WTC11 (cell line): ENCODE data around the gene RFX7.

ENCODE experiments used
- MYBL2 ChIP-seq: sonication (generic); formaldehyde crosslinking; IDR thresholded peaks from 2 replicates; pipeline ENCODE4 v1.8.1; 2023; ENCODE audit warnings: mild to moderate bottlenecking, moderate library complexity, missing genetic modification reagents
- ZNF138 ChIP-seq: sonication (generic); formaldehyde crosslinking; conservative IDR thresholded peaks from 2 replicates; pipeline ENCODE4 v1.8.1; 2022; ENCODE audit warnings: mild to moderate bottlenecking, moderate library complexity, missing genetic modification reagents
- ZNF263 ChIP-seq: sonication (generic); formaldehyde crosslinking; IDR thresholded peaks from 2 replicates; pipeline ENCODE4 v1.8.1; 2022; ENCODE audit warnings: low read depth, mild to moderate bottlenecking, moderate library complexity, missing genetic modification reagents
- TF ChIP-seq, protein P1 (sequence below): fragments of 200-600 bp; IDR thresholded peaks from 2 replicates; pipeline ENCODE4 v1.8.0; 2022; ENCODE audit warnings: antibody characterized with exemption
- TF ChIP-seq, protein P2 (sequence below): sonication (generic); formaldehyde crosslinking; IDR thresholded peaks from 2 replicates; pipeline ENCODE4 v1.8.0; 2022; ENCODE audit warnings: mild to moderate bottlenecking, missing genetic modification reagents
- TF ChIP-seq, protein P3 (sequence below): sonication (generic); formaldehyde crosslinking; IDR thresholded peaks from 2 replicates; pipeline ENCODE4 v1.8.1; 2023; ENCODE audit warnings: mild to moderate bottlenecking, missing genetic modification reagents

DNA sequence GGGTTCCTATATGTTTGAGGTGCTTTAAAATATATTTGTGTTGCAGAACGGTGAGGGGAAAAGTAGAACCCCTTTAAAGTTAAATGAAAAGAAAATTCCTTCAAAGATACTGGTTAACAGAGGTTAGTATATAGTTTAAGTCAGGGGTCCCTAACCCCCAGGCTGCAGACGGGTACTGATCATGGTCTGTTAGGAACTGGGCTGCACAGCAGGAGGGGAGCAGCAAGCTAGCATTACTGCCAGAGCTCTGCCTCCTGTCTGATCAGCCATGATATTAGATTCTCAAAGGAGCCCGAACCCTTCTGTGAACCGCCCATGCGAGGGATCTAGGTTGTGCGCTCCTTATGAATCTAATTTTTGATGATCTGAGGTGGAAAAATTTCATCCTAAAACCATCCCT is 37.5 kb upstream of the RFX7 start:
- TF ChIP-seq ZNF138 (CRISPR knock-in tag) (no peak), MYBL2 (CRISPR knock-in tag) (no peak), ZNF263 (no peak)
- TF ChIP-seq, protein P1, sequence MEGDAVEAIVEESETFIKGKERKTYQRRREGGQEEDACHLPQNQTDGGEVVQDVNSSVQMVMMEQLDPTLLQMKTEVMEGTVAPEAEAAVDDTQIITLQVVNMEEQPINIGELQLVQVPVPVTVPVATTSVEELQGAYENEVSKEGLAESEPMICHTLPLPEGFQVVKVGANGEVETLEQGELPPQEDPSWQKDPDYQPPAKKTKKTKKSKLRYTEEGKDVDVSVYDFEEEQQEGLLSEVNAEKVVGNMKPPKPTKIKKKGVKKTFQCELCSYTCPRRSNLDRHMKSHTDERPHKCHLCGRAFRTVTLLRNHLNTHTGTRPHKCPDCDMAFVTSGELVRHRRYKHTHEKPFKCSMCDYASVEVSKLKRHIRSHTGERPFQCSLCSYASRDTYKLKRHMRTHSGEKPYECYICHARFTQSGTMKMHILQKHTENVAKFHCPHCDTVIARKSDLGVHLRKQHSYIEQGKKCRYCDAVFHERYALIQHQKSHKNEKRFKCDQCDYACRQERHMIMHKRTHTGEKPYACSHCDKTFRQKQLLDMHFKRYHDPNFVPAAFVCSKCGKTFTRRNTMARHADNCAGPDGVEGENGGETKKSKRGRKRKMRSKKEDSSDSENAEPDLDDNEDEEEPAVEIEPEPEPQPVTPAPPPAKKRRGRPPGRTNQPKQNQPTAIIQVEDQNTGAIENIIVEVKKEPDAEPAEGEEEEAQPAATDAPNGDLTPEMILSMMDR = no peak
- TF ChIP-seq, protein P2, sequence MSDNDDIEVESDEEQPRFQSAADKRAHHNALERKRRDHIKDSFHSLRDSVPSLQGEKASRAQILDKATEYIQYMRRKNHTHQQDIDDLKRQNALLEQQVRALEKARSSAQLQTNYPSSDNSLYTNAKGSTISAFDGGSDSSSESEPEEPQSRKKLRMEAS = no peak
- TF ChIP-seq, protein P3, sequence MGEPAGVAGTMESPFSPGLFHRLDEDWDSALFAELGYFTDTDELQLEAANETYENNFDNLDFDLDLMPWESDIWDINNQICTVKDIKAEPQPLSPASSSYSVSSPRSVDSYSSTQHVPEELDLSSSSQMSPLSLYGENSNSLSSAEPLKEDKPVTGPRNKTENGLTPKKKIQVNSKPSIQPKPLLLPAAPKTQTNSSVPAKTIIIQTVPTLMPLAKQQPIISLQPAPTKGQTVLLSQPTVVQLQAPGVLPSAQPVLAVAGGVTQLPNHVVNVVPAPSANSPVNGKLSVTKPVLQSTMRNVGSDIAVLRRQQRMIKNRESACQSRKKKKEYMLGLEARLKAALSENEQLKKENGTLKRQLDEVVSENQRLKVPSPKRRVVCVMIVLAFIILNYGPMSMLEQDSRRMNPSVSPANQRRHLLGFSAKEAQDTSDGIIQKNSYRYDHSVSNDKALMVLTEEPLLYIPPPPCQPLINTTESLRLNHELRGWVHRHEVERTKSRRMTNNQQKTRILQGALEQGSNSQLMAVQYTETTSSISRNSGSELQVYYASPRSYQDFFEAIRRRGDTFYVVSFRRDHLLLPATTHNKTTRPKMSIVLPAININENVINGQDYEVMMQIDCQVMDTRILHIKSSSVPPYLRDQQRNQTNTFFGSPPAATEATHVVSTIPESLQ (CRISPR knock-in tag) = no peak
